ENCODE measurements around the gene SLC26A6.

- TF ChIP-seq, protein P1, sequence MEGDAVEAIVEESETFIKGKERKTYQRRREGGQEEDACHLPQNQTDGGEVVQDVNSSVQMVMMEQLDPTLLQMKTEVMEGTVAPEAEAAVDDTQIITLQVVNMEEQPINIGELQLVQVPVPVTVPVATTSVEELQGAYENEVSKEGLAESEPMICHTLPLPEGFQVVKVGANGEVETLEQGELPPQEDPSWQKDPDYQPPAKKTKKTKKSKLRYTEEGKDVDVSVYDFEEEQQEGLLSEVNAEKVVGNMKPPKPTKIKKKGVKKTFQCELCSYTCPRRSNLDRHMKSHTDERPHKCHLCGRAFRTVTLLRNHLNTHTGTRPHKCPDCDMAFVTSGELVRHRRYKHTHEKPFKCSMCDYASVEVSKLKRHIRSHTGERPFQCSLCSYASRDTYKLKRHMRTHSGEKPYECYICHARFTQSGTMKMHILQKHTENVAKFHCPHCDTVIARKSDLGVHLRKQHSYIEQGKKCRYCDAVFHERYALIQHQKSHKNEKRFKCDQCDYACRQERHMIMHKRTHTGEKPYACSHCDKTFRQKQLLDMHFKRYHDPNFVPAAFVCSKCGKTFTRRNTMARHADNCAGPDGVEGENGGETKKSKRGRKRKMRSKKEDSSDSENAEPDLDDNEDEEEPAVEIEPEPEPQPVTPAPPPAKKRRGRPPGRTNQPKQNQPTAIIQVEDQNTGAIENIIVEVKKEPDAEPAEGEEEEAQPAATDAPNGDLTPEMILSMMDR (IDR thresholded peaks at IDR 0.05): no peak
- no peak for TF ChIP-seq POLR2A (IDR thresholded peaks at IDR 0.05)
Observed at GRCh38 chr3:48679411-48680391, 44.4 kb upstream of the SLC26A6 start.

All from esophagus squamous epithelium (tissue), 4 donors.